NCI-H345 treated with DMSO at 0.1 percent for 48 hours (cell line): ENCODE data around the gene PAGR1.

Source experiments
- DNase-seq: peaks from one replicate; lab custom pipeline; 2025; ENCODE audit not compliant: unreplicated experiment; lab: John Stamatoyannopoulos, UW

Gene PAGR1

DNA sequence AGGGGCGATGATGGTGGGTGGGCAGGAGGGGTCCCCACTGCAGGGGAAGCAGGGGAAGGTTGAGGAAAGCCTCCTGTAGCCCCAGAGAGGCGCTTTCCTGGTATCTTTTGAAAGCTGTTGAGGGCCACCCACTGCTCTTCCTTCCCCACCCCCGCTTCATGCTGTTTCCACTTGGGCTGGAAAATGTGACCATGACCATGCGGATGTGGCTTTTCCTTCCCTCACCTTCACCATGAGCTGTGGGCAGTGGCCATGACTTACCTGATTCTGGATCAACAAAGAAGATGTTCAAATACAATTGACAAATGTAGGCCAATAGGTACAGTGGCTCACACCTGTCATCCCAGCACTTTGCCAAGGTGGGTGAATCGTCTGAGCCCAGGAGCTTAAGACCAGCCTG, 18.1 kb downstream of the PAGR1 start:
- no peak for DNase-seq

DNA sequence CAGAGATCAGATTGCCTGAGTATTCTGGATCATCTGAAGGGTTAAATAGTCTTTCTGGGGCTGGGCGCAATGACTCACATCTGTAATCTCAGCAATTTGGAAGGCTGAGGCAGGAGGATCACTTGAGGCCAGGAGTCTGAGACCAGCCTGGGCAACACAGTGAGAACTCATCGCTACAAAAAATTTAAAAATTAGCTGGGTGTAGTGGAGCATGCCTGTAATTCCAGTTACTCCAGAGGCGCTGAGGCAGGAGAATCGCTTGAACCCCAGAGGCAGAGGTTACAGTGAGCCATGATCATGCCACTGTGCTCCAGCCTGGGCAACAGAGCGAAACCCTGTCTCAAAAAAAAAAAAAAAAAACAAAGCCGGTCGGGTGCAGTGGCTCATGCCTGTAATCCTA, 20.0 kb downstream of the PAGR1 start:
- DNase-seq: no peak

DNA sequence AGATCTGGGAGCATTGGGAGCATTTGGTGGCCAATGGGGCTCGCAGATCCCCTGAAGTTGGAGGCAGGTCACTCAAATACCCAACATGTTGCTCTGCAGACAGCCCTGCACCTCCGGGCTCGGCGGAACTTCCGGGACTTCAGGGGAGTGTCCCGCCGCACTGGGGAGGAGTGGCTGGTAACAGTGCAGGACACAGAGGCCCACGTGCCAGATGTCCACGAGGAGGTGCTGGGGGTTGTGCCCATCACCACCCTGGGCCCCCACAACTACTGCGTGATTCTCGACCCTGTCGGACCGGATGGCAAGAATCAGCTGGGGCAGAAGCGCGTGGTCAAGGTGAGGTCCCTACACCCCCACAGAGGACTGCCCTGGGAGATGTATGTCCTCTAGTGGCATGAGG, 20.7 kb downstream of the PAGR1 start:
- DNase-seq: no peak

DNA sequence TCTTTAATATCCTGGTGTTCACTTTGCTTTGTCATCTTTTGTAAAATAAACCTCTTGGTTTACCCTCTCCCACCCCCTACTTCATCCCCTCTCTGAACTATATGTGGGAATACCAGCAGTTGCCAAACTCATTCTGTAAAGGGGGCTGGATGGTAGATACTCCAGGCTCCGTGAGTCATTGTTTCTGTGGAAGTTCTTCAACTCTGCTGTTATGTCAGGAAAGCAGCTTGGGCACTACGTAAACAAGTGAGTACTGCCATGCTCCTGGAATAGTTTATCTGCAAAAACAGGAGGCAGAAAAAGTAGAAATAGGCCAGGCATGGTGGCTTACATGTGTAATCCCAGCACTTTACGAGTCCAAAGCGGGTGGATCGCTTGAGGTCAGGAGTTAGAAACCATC, 21.9 kb downstream of the PAGR1 start:
- DNase-seq: no peak

DNA sequence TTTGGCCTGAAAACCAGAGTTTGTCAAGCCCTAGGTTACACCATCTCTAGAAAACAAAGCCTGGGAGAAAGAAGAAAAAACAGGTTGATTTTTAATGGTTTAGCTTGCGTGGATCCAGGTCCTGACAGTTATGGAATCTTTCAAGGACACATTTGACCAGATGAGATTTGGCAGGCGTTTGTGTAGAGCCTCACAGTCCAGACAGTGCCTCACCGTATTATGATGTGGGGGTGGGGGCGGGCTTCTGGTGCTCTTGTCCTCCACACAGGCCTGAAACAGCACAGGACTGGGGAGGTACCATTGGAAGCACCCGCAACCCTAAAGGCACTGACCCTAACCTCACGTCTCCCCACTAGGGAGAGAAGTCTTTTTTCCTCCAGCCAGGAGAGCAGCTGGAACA, 23.9 kb downstream of the PAGR1 start:
- DNase-seq: no peak

DNA sequence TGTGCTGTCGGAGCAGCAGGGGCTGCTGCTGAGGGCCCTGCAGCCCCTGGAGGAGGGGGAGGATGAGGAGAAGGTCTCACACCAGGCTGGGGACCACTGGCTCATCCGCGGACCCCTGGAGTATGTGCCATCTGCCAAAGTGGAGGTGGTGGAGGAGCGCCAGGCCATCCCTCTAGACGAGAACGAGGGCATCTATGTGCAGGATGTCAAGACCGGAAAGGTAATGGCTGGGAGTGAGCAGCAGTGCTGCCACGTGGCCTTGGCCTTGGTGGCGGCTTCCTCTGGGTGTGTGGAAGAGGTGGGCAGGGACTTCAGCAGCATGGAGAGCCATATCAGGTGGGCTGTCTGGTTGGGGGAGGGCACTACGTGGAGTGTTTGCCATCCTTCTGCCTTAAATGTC, 24.3 kb downstream of the PAGR1 start:
- DNase-seq: no peak

DNA sequence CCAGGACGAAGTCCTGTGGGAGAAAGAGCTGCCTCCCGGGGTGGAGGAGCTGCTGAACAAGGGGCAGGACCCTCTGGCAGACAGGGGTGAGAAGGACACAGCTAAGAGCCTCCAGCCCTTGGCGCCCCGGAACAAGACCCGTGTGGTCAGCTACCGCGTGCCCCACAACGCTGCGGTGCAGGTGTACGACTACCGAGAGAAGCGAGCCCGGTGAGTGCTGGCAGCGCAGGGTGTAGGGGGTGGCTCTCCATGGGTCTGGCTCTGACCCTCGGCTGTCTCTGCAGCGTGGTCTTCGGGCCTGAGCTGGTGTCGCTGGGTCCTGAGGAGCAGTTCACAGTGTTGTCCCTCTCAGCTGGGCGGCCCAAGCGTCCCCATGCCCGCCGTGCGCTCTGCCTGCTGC, 25.7 kb downstream of the PAGR1 start:
- no peak for DNase-seq

DNA sequence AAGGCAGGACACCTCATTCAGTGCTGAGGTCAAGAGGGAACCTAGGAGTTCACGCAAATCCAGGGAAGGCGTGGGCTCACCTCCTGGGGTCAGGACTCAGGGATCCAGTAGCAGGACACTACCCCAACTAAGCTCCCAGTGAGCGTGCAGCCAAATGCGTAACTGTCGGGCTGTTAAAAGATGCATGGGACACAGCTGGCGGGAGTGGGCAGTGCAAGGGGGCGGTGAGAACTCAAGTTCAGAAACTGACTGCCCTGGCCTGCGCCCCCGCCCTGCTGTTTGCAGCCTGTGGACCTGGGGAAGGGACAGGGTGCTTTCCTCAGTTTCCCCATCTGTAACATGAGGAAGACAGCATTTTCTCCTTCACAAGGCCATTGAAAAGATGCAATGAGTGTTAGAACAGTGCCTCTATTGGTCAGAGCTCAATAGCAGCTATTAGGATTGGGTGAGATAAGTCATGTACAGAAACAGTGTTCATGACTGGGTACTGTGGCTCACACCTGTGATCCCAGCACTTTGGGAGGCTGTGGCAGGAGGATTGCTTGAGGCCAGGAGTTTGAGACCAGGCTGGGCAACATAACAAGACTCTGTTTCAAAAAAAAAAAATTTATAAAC, 26.9 kb downstream of the PAGR1 start:
- DNase-seq: no peak

DNA sequence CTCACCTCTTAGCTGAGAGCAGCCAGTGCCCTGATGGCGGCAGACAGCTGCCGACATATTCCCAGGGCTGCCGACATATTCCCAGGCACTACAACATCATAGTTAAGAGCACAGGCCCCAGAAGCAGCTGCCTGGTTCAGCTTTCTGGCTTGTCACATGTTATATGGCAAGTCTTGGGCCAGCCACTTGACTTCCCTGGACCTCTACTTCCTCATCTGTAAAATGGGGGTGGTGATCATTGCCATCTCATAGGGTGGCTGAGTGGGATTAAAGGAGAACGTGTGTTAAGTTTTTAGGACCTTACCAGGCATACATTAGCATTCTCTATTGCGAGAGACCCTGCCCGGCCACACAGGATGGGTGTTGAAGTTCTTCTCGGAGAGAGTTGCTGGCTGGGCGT, 28.0 kb downstream of the PAGR1 start:
- DNase-seq: no peak

DNA sequence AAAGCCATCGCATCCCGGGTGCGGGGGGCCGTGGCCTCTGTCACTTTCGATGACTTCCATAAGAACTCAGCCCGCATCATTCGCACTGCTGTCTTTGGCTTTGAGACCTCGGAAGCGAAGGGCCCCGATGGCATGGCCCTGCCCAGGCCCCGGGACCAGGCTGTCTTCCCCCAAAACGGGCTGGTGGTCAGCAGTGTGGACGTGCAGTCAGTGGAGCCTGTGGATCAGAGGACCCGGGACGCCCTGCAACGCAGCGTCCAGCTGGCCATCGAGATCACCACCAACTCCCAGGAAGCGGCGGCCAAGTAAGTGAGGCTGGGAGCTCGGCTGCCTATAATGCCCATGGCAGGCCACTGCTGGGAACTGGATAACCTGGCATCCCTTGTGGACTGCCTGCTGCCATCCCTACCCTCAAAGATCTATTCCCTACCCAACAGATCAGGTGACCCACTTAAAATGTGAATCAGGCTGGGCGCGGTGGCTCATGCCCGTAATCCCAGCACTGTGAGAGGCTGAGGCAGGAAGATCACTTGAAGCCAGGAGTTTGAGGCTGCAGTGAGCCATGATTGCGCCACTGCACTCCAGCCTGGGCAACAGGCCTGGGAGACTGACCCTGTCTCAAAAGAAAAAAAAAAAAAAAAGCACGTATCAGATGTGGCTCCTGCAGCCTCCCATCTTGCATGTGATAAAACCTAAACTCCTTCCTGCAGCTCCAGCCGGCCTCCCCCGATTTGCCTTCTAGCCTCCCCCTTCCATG, 28.8 kb downstream of the PAGR1 start:
- no peak for DNase-seq

DNA sequence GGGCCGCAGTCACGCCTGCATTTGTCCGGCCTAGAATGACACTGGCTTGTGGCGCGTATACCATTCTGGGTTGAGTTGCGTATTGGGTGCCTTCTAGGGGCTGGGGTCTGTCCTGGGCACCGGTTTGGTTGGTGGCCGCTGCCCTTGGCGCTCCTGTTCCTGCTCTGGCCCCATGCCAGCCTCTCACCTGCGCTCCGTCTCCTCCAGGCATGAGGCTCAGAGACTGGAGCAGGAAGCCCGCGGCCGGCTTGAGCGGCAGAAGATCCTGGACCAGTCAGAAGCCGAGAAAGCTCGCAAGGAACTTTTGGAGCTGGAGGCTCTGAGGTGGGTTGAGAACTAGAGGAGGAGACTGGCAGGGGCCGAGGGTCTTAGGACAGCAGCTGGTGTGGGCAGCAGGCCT, 29.7 kb downstream of the PAGR1 start:
- no peak for DNase-seq

DNA sequence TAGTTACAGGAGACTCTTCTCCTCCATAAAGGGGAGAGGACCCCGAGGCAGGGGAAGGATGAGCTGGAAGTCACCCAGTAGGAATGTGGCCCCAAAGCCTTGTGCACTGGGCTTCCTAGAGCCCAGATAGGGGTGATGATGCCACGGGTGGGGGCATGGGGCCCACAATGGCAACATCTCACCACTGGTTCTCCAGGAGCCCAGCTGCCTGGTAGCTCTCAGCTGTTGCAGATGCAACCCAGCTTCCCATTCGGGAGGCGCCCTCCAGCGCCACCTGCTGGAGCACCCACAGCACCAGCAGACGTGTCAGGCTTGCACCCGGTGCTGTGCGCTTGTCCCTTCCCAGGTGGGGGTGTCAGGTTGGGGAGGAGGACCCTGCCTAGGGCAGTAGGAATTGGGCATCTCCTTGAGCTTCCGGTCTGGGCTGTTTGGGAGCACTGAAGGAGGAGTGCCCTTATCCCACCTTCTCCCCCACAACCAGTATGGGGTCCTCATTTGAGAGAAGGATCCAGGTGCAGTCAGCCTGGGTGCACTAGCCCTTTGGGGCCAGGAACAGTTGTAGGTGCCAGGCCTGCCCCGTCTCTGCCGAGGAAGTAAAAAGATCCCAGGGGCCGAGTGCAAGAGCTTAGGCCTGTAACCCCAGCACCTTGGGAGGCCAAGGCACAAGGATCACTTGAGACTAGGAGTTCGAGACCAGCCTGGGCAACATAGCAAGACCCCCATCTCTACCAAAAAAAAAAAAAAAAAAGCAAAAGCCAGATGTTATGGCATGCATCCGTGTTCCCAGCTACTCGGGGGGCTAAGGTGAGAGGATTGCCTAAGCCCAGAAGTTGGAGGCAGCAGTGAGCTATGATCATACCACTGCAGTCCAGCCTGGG, 32.7 kb downstream of the PAGR1 start:
- peak; percentile 53 for DNase-seq

DNA sequence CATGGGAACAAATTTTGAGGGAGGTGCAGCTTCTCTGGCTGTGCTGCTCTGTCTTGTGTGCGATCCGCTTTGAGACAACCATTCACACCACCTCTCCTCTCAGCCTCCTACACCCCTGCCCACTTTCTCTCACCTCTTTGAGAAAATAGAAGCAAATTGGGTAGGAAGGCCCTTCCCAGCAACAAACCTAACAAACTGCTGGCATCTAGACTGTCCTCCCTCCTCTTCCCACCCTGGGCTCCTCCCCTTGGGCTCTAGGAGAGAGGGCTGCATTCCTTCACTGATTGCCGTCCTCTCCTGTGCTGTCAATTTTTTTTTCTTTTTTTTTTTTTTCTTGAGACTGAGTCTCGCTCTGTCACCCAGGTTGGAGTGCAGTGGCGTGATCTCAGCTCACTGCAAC, 33.6 kb downstream of the PAGR1 start:
- DNase-seq: no peak

DNA sequence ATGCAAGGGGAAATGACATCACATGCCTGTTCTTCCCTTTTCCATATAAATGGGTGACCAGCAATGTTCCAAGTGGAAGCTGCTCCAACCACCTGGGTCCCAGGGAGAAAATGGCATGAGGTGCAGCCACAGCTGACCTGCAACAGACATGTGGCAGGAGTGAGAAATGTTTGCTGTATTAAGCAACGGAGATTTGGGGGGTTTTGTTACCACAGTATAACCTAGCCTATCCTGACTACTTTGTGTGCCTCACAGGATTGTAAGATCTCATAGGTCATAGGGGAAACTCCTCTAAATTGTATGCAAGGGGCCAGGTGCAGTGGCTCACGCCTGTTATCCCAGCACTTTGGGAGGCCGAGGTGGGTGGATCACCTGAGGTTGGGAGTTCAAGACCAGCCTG, 35.0 kb downstream of the PAGR1 start:
- DNase-seq: no peak

DNA sequence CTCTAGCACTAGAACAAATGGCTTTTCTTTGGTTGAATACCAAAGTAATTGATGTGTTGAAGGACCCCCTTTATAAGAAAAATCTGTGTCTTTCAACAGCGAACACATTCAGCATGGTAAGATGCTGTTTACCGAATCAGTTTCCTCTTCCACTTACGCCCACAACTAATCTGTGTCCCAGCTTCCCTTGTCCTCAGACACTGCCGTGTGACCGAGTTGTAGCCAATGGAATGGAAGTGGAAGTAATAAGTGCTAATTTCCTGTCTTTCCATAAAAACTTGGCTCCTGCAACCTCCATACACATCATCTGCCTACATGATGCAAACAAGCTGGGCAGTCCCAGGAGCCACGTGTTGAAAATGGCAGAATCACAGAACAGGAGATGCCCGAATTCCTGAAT, 36.7 kb downstream of the PAGR1 start:
- DNase-seq: no peak

DNA sequence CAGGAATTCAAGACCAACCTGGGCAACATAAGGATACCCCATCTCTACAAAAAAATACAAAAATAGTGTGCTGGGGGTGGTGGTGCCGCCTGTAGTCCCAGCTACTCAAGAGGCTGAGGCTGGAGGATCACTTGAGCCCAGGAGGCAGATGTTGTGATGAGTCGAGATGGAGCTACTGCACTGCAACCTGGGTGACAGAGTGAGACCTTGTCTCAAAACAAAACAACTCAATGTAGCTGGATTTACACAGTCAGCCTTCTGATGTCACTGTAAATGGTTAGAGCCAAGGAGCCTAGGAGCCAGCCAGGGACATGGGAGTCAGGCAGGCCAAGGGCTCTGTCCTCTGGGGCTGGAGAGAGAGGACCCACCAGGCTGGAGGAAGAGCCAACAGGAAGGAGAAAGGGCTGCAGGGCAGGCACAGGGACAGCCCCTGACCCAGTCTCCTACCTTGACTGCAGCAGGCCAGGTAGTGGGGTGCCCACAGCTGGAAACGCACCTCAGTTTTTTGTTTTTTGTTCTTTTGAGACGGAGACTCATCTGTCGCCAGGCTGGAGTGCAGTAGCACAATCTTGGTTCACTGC, 38.7 kb downstream of the PAGR1 start:
- no peak for DNase-seq

DNA sequence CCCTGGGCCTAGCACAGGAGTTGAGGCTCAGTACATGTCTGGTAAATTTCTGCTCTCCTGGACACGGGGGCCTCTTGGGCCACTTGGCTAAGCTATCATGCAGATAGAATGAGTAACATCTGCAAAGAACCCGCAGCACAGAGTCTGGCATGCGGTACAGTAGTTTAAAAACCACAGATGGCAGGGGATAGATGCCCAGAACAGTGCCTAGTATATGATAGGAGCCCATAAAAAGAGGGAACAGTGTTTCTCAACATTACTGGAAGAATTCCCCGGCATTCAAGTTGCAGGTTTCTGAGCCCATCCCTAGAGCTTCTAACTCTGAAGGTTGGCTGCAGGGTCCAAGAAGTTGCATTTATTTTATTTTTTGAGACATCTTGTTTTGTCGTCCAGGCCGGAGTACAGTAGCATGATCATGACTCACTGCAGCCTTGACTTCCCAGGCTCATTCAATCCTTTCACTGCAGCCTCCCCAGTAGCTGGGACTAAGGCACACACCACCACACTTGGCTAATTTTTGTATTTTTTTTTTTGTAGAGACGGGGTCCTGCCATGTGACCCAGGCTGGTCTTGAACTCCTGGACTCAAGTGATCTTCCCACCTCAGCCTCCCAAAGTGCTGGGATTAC, 41.3 kb downstream of the PAGR1 start:
- DNase-seq: no peak

DNA sequence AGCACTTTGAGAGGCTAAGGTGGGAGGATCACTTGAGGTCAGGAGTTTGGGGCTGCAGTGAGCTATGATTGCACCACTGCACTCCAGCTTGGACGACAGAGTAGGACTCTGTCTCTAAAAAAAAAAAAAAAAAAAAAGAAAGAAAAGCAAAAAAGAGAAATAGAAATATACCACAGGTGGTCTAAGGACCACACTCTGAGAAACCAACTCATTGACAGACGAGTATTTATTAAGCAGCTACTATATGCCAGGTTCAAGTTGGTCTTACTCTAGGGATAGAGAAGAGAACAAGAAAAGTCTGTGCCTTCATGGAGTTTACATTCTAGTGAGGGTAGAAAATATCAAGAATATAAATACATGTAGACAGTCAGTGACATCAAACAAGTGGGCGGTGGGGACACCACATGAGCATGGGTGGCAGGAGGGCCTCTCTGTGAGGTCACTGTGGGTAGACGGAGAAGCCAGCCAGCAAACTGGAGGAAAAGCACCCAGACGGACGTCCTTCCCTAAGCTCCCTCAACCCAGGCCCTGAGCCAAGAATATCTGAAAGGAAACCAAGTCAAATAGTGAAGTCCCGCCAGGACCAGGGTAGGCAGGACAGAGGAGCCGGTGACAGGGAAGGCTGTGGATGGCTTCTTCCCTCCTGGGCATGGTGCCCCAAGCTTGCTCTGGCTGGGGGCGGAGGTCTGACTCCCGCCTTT, 42.3 kb downstream of the PAGR1 start:
- DNase-seq: no peak

DNA sequence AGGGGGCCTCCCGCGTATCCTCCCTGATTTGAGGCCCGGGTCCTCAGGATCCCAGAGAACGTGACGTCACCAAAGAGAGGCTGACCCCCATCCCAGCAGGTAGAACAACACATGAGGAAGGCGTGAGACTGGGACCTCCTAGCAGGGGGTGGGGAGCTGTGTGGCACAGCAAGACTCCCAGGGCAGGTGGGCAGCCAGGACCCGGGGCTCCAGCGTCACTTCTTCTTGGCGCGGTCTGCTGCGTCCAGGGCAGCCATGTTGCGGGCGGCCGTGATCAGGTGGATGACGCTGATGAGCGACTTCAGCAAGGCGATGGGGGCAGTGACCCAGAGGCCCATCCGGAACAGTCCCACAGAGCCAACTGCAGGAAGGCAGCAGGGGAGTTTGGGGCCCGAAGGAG, 43.0 kb downstream of the PAGR1 start:
- DNase-seq: no peak

DNA sequence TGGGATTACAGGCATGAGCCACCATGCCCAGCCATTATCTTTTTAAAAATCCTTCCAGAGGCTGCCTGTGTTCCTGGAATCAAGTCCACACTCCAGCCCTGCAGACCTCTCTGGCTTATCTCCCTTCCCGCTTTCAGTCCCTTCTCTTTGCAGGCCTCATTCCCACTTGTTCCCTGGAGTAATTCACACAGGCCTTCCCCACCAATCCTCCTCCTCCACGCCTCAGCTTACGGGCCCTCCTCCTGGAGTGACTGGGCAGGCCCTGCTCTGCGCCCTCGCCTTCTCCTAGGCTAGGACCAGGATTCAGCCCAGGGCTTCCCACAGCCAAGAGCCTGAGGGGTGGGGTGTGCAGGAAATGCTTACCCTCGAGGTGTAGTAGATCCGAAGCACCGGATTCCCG, 44.3 kb downstream of the PAGR1 start:
- no peak for DNase-seq
